Liver (tissue), 9 donors: ENCODE data around the gene NXN. TPM values are rescaled to one million over a fixed set of nuclear protein-coding genes. Genes with fewer than 3 reads are reported as not detected.
"Not testable (repeated sequence)": the region's sequence is repeated elsewhere in the genome, so short reads cannot be mapped to it uniquely, and the experiment has no call there.

Experiments
- DNase-seq: peaks from one replicate; pipeline ENCODE4 v3.0.0-alpha.2; 2017; ENCODE audit warnings: low spot score
- H3K27ac ChIP-seq, 2 donors: one replicate each; pipeline ENCODE4 v1.7.0; 2013; ENCODE audit warnings: inconsistent platforms in 2 of 2, low read length in 2 of 2, control low read depth in 1 of 2, low read depth in 1 of 2, mild to moderate bottlenecking in 1 of 2
- H3K27me3 ChIP-seq, 4 donors: one replicate each; pipeline versions ENCODE4 v1.6.1 to v1.7.0; 2013; ENCODE audit warnings: low read length in 3 of 4, inconsistent platforms in 1 of 4, mild to moderate bottlenecking in 1 of 4, moderate library complexity in 1 of 4; ENCODE audit not compliant: control insufficient read depth in 4 of 4, insufficient read depth in 4 of 4
- H3K36me3 ChIP-seq, 4 donors: one replicate each; pipeline versions ENCODE4 v1.6.1 to v1.7.0; 2013; ENCODE audit warnings: low read length in 3 of 4, mild to moderate bottlenecking in 3 of 4, low read depth in 1 of 4, moderate library complexity in 1 of 4; ENCODE audit not compliant: control insufficient read depth in 4 of 4, insufficient read depth in 3 of 4
- H3K4me1 ChIP-seq, 4 donors: one replicate each; pipeline versions ENCODE4 v1.6.1 to v1.7.0; 2013; ENCODE audit warnings: low read length in 3 of 4, mild to moderate bottlenecking in 3 of 4, moderate library complexity in 1 of 4; ENCODE audit not compliant: control insufficient read depth in 4 of 4, insufficient read depth in 4 of 4
- H3K4me3 ChIP-seq, 3 donors: one replicate each; pipeline versions ENCODE4 v1.6.1 to v1.7.0; 2013; ENCODE audit warnings: low read length in 3 of 3, control low read depth in 1 of 3, low read depth in 1 of 3, mild to moderate bottlenecking in 1 of 3
- H3K9ac ChIP-seq, 2 donors: one replicate each; pipeline ENCODE4 v1.7.0; 2013; ENCODE audit warnings: low read length in 2 of 2, mild to moderate bottlenecking in 2 of 2, moderate library complexity in 2 of 2, control low read depth in 1 of 2, low read depth in 1 of 2
- H3K9me3 ChIP-seq, 4 donors: one replicate each; pipeline versions ENCODE4 v1.6.1 to v1.7.0; 2013; ENCODE audit warnings: low read length in 3 of 4; ENCODE audit not compliant: control insufficient read depth in 4 of 4
- FOXA1 ChIP-seq: IDR thresholded peaks from 2 replicates; pipeline ENCODE4 v1.6.1; 2016; ENCODE audit warnings: antibody characterized with exemption
- HNF4A ChIP-seq, 2 donors: conservative IDR thresholded peaks; 2 replicates each; pipeline ENCODE4 v1.6.1; 2016; ENCODE audit warnings: antibody characterized with exemption in 2 of 2, mild to moderate bottlenecking in 2 of 2
- REST ChIP-seq: IDR thresholded peaks from 2 replicates; pipeline ENCODE4 v1.6.1; 2016; ENCODE audit warnings: antibody characterized with exemption, mild to moderate bottlenecking
- RXRA ChIP-seq, 2 donors: IDR thresholded peaks; 2 replicates each; pipeline ENCODE4 v1.6.1; 2017 to 2018; ENCODE audit warnings: antibody characterized with exemption in 2 of 2, mild to moderate bottlenecking in 1 of 2
- YY1 ChIP-seq: IDR thresholded peaks from 2 replicates; pipeline ENCODE4 v1.6.1; 2016; ENCODE audit warnings: antibody characterized with exemption, mild to moderate bottlenecking
- WGBS: extraction: QIAGEN DNeasy Blood & Tissue Kit; methylation state at CpG from one replicate; pipeline ENCODE4 v1.1.7; 2013; 5-methylcytosine and 5-hydroxymethylcytosine counted together
- polyA plus RNA-seq, 2 donors: library from polyadenylated mRNA; stranded (reverse) in 1 of 2; unstranded in 1 of 2; fragments of 200-250 nt in 1 of 2; fragments of >200 nt in 1 of 2; fragmentation: Nextera tagmentation in 1 of 2; extraction: Ambion mirVana in 1 of 2; gene quantifications; one replicate each; pipeline versions ENCODE4 v1.2.1 to v1.2.3, GENCODE V29; 2013 to 2015
- total RNA-seq, 2 donors: library from RNA; depleted of rRNA; stranded (reverse); fragments of >200 nt; gene quantifications; one replicate each; pipeline ENCODE4 v1.2.3, GENCODE V29; 2014
- TF ChIP-seq, protein P1 (sequence below): IDR thresholded peaks from 2 replicates; pipeline ENCODE4 v1.6.1; 2016; ENCODE audit warnings: antibody characterized with exemption
- TF ChIP-seq, protein P2 (sequence below): fragments of 150-350 bp; IDR thresholded peaks from 2 replicates; pipeline ENCODE4 v1.5.1; 2017; ENCODE audit warnings: improper control_type of control experiment, low read depth, low read length; ENCODE audit not compliant: missing input control
- donor health status: healthy.
- donor health status: healthy.
- donor health status: healthy.
- donor health status: healthy.
- donor health status: healthy.

The NXN gene
- total and polyA plus RNA-seq, 4 donors = 2.3 to 4.5 (median 3.3) TPM

GRCh38 chr17:976312-976711, 3.3 kb downstream of the NXN start:
- 85% methylated on average over 6 of the region's 6 CpGs for WGBS

GRCh38 chr17:975371-975915, 4.1 kb downstream of the NXN start:
- Histone ChIP-seq H3K9ac (no peak overlapping the region), H3K36me3 (peaks cover 0 to 2% (median 0%) of the 10 kb centered on the region in 4 donors), H3K27me3 (no peaks in the 10 kb centered on the region), H3K27ac (no peak overlapping the region), H3K4me1 (peaks cover 0 to 15% (median 9%) of the 10 kb centered on the region in 4 donors), H3K4me3 (no peak overlapping the region), H3K9me3 (no peaks in the 10 kb centered on the region)
- TF ChIP-seq, protein P1, sequence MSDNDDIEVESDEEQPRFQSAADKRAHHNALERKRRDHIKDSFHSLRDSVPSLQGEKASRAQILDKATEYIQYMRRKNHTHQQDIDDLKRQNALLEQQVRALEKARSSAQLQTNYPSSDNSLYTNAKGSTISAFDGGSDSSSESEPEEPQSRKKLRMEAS = no peak
- TF ChIP-seq HNF4A (conservative IDR thresholded peaks at IDR 0.05) = peak; percentile 13 to 30
- DNase-seq = no peak
- WGBS = 50% methylated on average over 5 of the region's 5 CpGs

More at GRCh38 chr17:976312-976711, 3.3 kb downstream of the NXN start:
- Histone ChIP-seq H3K4me1 (peaks cover 0 to 22% (median 14%) of the 10 kb centered on the region in 4 donors), H3K27me3 (no peaks in the 10 kb centered on the region), H3K27ac (no peak overlapping the region), H3K4me3 (no peak overlapping the region), H3K9me3 (no peaks in the 10 kb centered on the region), H3K36me3 (peaks cover 0 to 2% (median 0%) of the 10 kb centered on the region in 4 donors), H3K9ac (no peak overlapping the region)
- no peak for DNase-seq
- TF ChIP-seq REST = no peak
- TF ChIP-seq FOXA1 = no peak
- TF ChIP-seq YY1 = no peak
- TF ChIP-seq RXRA (IDR thresholded peaks at IDR 0.05) = no peak

GRCh38 chr17:974778-975177, 4.8 kb downstream of the NXN start:
- H3K9ac ChIP-seq, H3K4me3 ChIP-seq, DNase-seq, H3K36me3 ChIP-seq, H3K27ac ChIP-seq, H3K27me3 ChIP-seq, H3K4me1 ChIP-seq, H3K9me3 ChIP-seq: not testable (repeated sequence)
- WGBS = 94% methylated on average over 2 of the region's 2 CpGs

DNA sequence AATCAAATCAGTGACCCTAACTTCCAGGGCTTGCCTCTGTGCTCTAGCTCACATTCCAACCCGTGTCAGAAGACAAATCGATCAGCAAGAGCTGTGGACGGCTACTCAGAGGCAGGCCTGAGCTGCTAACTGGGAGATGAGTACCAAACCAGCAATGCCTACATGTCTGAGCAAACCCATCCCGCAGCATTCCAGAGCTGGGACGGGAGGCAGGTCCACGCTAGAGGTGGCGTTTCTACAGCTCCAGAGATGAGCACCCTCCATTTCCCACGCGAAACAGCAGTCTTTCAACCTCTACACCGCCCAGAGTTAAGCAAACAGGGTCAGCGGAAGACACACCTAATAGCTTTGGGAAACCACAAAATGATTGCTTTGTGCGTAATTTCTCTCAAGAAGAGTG, 6.5 kb downstream of the NXN start:
- Histone ChIP-seq H3K27me3 (no peaks in the 10 kb centered on the region), H3K9ac (no peak overlapping the region), H3K4me3 (no peak overlapping the region), H3K4me1 (peaks cover 0 to 4% (median 1%) of the 10 kb centered on the region in 4 donors), H3K9me3 (no peaks in the 10 kb centered on the region), H3K36me3 (peaks cover 0 to 2% (median 0%) of the 10 kb centered on the region in 4 donors), H3K27ac (no peak overlapping the region)
- WGBS = 75% methylated on average over 12 of the region's 12 CpGs
- TF ChIP-seq, protein P2, sequence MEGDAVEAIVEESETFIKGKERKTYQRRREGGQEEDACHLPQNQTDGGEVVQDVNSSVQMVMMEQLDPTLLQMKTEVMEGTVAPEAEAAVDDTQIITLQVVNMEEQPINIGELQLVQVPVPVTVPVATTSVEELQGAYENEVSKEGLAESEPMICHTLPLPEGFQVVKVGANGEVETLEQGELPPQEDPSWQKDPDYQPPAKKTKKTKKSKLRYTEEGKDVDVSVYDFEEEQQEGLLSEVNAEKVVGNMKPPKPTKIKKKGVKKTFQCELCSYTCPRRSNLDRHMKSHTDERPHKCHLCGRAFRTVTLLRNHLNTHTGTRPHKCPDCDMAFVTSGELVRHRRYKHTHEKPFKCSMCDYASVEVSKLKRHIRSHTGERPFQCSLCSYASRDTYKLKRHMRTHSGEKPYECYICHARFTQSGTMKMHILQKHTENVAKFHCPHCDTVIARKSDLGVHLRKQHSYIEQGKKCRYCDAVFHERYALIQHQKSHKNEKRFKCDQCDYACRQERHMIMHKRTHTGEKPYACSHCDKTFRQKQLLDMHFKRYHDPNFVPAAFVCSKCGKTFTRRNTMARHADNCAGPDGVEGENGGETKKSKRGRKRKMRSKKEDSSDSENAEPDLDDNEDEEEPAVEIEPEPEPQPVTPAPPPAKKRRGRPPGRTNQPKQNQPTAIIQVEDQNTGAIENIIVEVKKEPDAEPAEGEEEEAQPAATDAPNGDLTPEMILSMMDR = no peak
- no peak for DNase-seq

GRCh38 chr17:971861-972260, 7.7 kb downstream of the NXN start:
- H3K4me3 ChIP-seq, H3K9ac ChIP-seq, H3K27me3 ChIP-seq, DNase-seq, H3K4me1 ChIP-seq, H3K36me3 ChIP-seq, H3K27ac ChIP-seq, H3K9me3 ChIP-seq: not testable (repeated sequence)
- 93% methylated on average over 14 of the region's 14 CpGs for WGBS
